Bronchial epithelial cell (primary cell): ENCODE data around the gene HPS1. TPM values are rescaled to one million over a fixed set of nuclear protein-coding genes. Genes with fewer than 3 reads are reported as not detected.

ENCODE experiments used
- DNase-seq: peaks from one replicate; pipeline ENCODE4 v3.0.0-alpha.2; 2010; ENCODE audit warnings: low read depth
- FAIRE-seq: peaks from 2 replicates; lab custom pipeline; 2011; peaks lifted over from hg19 to GRCh38; lab: Jason Lieb, UNC
- H3K27me3 ChIP-seq: 2 replicates; pipeline ENCODE4 v1.5.1; 2011; ENCODE audit warnings: low read length; ENCODE audit not compliant: control insufficient read depth, insufficient read depth
- H3K36me3 ChIP-seq: 2 replicates; pipeline ENCODE4 v1.5.1; 2011; ENCODE audit warnings: low read length; ENCODE audit not compliant: control insufficient read depth, insufficient read depth
- H3K4me3 ChIP-seq: 2 replicates; pipeline ENCODE4 v1.5.1; 2011; ENCODE audit warnings: mild to moderate bottlenecking, low read depth, low read length, control low read depth
- CTCF ChIP-seq: IDR thresholded peaks from 2 replicates; pipeline ENCODE4 v1.5.1; 2011; ENCODE audit warnings: mild to moderate bottlenecking, moderate library complexity, low read length, control low read depth, inconsistent platforms; ENCODE audit not compliant: insufficient read depth, severe bottlenecking
- total RNA-seq: library from RNA; depleted of rRNA; stranded (reverse); fragments of >200 nt; gene quantifications from 2 replicates; pipeline ENCODE4 v1.2.1, GENCODE V29; 2014

HPS1 gene
- total RNA-seq, 1 donor from 2014 or later = 15.8 TPM

- H3K4me3 ChIP-seq = no peak overlapping the region
- H3K36me3 ChIP-seq = no peaks in the 10 kb centered on the region
- FAIRE-seq (no peak), DNase-seq (no peak)
- TF ChIP-seq CTCF = no peak
- H3K27me3 ChIP-seq = no peaks in the 10 kb centered on the region
Observed at GRCh38 chr10:98402478-98402877, 44.3 kb downstream of the HPS1 start.

GRCh38 chr10:98400482-98400881, 46.3 kb downstream of the HPS1 start:
- Histone ChIP-seq H3K36me3 (no peaks in the 10 kb centered on the region), H3K4me3 (no peak overlapping the region), H3K27me3 (no peaks in the 10 kb centered on the region)
- DNase-seq (peak; percentile 40), FAIRE-seq (peak; percentile 13)
- TF ChIP-seq CTCF = no peak

- no peak overlapping the region for H3K4me3 ChIP-seq
- H3K36me3 ChIP-seq = no peaks in the 10 kb centered on the region
- no peaks in the 10 kb centered on the region for H3K27me3 ChIP-seq
- no peak for FAIRE-seq
- TF ChIP-seq CTCF = no peak
- no peak for DNase-seq
Observed at GRCh38 chr10:98399784-98400183, 47.0 kb downstream of the HPS1 start.

GRCh38 chr10:98397089-98397600, 49.6 kb downstream of the HPS1 start:
- no peak for FAIRE-seq
- DNase-seq = no peak

GRCh38 chr10:98396096-98397063, 50.4 kb downstream of the HPS1 start:
- DNase-seq (no peak), FAIRE-seq (no peak)
- Histone ChIP-seq H3K27me3 (no peaks in the 10 kb centered on the region), H3K4me3 (no peak overlapping the region), H3K36me3 (no peaks in the 10 kb centered on the region)
- TF ChIP-seq CTCF = no peak

More at GRCh38 chr10:98397089-98397600, 49.6 kb downstream of the HPS1 start:
- TF ChIP-seq CTCF = no peak
- Histone ChIP-seq H3K4me3 (no peak overlapping the region), H3K36me3 (no peaks in the 10 kb centered on the region), H3K27me3 (no peaks in the 10 kb centered on the region)
